GM21367 (cell line): ENCODE results near the gene SIL1.
"Not testable (repeated sequence)": the region's sequence is repeated elsewhere in the genome, so short reads cannot be mapped to it uniquely, and the experiment has no call there.

Experiments used
- ATAC-seq: cut with Tn5 transposase; IDR thresholded peaks from one replicate; pipeline ENCODE4 v1.9.1; 2021; ENCODE audit not compliant: unreplicated experiment

Gene SIL1

DNA sequence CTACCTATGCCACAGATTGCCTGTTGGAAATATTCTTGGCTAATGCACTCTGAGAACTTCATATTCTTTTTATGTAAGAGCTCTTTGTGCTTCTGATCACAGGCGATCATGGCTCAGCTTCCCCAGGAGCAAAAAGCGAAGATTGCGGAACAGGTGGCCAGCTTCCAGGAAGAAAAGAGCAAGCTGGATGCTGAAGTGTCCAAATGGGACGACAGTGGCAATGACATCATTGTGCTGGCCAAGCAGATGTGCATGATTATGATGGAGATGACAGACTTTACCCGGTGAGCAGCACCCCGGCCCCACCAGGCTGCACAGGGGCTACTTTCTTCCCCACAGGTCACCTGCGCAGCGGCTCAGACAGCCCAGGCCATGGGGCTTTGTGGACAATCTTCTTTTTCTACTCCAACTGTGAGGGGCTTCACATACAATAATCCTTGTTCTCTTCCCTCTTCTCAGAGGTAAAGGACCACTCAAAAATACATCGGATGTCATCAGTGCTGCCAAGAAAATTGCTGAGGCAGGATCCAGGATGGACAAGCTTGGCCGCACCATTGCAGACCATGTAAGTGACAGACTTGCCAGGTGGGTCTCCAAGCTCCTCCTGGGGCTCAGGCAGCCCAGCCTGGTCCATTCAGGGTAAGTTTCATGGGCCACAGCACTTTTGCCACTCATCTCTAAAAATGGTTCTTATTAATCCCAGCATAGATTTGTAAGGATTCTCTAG, 267.6 kb downstream of the SIL1 start:
- ATAC-seq = no peak

- no peak for ATAC-seq
These were observed 268.6 kb downstream of the SIL1 start for GRCh38 chr5:138929571-138929955.

- no peak for ATAC-seq
These were observed 270.2 kb downstream of the SIL1 start for GRCh38 chr5:138927979-138928378.

- ATAC-seq = no peak
These were observed 270.6 kb downstream of the SIL1 start for GRCh38 chr5:138927544-138927943.

GRCh38 chr5:138926688-138927448, 271.3 kb downstream of the SIL1 start:
- ATAC-seq = no peak

DNA sequence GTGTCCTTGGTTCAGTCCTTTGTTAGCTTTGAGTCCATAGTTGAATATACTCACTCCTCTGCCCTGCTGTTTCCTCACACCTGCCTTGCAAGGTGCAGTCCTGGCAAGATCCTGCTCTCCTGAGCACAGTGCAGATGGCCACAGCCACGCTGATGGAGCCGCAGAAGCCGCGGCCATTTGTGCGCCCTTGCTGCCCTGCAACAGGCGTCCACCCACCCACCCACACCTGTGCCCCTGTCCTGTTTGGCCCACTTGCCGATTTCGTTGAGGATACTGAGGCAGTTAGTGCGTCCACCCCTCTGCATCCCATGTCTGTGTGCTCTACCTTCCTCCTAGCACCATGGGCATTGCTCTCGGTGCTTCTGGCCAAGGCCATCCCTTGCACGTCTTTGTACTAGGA, 271.9 kb downstream of the SIL1 start:
- ATAC-seq = no peak

DNA sequence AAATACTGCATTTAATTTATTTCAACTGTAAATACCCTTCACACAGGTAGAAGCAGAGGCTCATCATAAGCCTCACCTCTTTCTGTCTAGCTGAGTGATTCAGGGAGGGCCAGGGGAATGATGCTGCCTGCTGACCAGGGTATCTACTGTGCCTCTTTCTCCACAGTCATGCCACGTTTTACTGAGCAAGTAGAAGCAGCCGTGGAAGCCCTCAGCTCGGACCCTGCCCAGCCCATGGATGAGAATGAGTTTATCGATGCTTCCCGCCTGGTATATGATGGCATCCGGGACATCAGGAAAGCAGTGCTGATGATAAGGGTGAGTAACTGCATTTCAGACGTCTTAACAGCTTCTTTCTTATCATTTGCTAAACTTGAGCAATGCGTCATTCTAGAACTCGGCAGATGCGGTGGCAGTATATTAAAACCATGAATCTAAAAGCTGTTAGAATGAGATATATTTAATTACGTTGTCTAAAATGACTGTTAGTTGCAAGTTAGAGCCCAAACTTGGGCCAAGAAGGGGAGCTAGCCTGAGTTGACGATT, 273.0 kb downstream of the SIL1 start:
- ATAC-seq = no peak

GRCh38 chr5:138922494-138922893, 275.7 kb downstream of the SIL1 start:
- ATAC-seq = no peak

GRCh38 chr5:138921362-138921761, 276.8 kb downstream of the SIL1 start:
- ATAC-seq = not testable (repeated sequence)

- no peak for ATAC-seq
These were observed 278.0 kb downstream of the SIL1 start for GRCh38 chr5:138920181-138920580.

- no peak for ATAC-seq
These were observed 279.5 kb downstream of the SIL1 start for GRCh38 chr5:138918686-138919085.

- no peak for ATAC-seq
These were observed 283.8 kb downstream of the SIL1 start for GRCh38 chr5:138914338-138914737.

DNA sequence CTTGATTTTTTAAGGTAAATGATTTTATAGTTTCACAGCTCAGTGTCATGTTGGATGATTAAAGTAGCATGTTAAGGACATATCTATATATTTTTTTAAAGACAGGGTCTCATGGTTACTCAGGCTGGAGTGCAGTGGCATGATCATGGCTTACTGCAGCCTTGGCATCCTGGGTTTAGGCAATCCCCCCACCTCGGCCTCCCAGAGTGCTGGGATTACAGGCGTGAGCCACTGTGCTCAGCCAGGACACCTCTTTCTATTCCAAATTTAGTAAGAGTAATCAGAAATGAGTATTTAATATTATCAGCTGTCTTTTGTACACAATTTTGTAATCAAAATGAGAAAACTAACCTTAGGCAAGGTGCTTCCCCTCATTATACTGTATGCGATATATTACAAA, 284.4 kb downstream of the SIL1 start:
- no peak for ATAC-seq

GRCh38 chr5:138912093-138912492, 286.1 kb downstream of the SIL1 start:
- ATAC-seq = no peak

DNA sequence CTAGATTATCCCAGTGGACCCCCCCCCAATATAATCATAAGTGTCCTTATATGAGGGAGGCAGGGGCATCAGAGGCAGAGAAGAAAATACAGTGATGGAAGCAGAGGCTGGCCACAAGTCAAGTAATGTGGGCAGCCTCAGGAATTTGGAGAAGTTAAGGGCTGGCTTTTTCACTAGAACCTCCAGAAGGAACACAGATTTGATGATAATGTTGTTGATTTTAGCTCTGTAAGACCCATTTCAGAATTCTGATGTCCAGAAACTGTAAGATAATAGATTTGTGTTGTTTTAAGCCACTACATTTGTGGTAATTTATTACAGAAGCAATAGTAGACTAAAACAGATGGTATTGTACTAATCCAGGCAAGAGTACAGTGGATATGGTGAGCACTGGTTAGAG, 286.7 kb downstream of the SIL1 start:
- ATAC-seq = no peak

DNA sequence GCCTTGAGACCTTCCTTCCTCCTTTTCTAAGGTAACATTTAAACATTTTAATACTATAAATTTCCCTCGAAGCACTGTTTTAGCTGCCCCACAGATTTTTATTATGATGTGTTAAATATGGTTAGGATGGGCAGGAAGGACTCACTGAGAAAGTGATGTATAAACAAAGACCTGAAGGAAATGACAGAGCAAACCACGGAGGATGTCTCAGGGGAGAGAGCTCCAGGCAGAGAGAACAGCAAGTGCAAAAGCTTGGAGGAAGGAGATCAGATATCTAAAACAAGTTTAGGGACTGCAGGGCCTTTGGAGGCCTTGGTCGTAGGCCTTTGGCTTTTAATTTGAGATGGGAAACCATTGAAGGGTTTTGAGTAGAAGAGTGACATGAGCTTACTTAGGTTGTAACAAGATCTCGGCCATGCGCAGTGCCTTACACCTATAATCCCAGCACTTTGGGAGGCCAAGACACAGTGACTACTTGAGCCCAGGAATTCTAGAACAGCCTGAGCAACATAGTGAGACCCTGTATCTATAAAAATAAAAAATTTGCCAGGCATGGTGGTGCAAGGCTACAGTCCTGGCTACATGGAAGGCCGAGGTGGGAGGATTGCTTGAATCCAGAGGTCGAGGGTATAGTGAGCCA, 287.5 kb downstream of the SIL1 start:
- no peak for ATAC-seq

DNA sequence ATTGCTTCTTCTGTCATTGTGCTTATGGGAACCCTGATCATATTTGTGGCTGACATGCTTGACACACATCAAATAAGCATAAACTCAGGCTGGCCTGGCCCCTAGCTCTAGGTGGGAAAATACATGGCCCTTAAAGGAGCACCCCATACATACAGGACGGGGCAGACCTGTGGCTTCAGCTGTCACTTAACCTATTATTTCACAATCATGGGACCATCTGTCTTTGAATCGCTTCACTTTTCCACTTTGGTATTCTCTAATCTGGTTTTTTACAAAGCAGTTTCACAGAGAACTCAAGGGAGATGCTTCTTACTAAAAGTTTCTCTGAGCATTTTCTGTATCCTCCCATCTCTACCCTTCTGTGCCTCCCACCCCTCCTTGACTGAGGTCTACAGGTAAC, 288.4 kb downstream of the SIL1 start:
- no peak for ATAC-seq

DNA sequence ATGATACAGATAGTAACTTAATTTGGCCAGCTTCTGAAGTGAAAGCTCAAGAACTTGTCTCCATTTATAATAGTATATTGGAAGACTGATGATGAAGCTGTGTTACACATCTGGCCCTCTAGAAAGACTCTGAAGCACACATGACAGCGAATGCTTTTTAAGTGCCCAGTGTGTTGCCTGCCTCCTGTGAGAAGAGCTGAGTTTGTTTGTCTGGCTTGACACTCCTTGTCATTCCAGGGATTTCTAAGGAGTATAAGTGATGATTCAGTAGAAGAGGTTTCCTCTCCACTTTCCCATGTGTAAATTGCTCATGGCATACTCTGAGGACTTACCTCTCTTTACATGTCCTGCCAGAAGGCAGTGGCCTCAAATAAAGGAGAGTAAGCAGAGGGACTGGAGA, 292.6 kb downstream of the SIL1 start:
- ATAC-seq = no peak

- ATAC-seq = no peak
These were observed 294.9 kb downstream of the SIL1 start for GRCh38 chr5:138903130-138903775.

DNA sequence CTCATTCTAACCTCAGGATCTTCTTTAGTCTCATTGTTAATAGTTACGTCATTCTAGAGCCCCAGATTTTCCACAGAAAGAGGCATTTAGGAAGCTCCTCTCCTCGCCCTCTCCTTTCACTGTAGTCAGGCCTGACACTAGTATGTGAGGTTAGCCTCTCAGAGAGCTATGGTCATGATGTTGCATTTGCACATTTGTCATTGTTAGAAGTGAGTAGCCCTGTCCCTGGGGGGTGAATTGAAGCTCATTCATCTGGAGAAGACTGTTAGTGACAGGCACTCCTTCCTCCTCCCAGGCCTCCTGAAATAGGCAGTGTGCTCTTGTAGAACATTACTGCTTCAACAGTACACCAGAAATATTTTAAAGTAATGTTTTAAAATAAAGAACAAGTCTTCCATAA, 296.5 kb downstream of the SIL1 start:
- no peak for ATAC-seq

DNA sequence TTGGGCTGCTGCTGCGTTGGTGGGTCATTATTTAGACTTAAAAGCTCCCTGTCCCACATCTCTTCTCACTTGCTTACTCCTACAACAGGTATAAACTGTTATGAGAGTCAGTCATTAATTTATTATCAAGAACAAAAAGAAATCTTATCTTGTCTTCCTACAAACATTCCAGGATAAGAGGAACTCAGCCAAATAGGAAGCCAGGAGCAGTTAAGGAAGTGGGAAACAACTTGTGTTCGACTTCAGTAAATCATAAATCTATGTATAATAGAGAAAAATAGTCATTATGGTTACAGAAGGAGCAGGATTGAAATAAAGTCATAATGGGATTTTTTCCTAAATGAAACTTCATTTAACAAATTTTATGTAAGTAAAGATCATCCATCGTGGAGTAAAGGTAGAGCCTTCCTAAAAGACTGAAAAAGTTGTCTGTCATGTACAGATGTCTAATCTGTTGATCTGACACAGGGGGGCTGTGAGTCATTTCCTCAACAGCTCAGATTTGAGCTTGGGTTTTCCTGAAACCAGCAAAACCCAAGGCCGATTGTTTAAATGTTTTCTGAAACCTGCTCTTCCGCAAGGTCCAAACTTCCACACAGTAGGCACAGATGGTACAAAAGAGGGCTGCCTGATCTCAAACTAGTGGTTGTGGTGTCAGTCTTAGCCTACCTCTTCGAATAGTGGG, 297.7 kb downstream of the SIL1 start:
- no peak for ATAC-seq
